RWPE1 (cell line): ENCODE data around the gene GRB7.

Experiments used
- CTCF ChIA-PET: fragments of 350-600 bp; sonication (Branson Sonifier 250); formaldehyde crosslinking; extraction: SDS; loops from one replicate; lab custom pipeline; 2021; lab: Yijun Ruan, JAX
- POLR2A ChIA-PET: fragments of 400-600 bp; formaldehyde crosslinking; extraction: SDS; loops from one replicate; lab custom pipeline; 2020; ENCODE audit warnings: antibody characterized with exemption; ENCODE audit not compliant: low non-redundant PET; lab: Yijun Ruan, JAX
- DNase-seq: peaks from one replicate; pipeline ENCODE4 v3.0.0; 2012; ENCODE audit warnings: low spot score
- H3K27ac ChIP-seq: fragments of 450-650 bp; 2 replicates; pipeline ENCODE4 v1.5.1; 2017
- TF ChIP-seq, protein P1 (sequence below): fragments of 450-650 bp; conservative IDR thresholded peaks from 2 replicates; pipeline ENCODE4 v1.5.1; 2017; ENCODE audit warnings: low read depth, mild to moderate bottlenecking

The GRB7 gene

DNA sequence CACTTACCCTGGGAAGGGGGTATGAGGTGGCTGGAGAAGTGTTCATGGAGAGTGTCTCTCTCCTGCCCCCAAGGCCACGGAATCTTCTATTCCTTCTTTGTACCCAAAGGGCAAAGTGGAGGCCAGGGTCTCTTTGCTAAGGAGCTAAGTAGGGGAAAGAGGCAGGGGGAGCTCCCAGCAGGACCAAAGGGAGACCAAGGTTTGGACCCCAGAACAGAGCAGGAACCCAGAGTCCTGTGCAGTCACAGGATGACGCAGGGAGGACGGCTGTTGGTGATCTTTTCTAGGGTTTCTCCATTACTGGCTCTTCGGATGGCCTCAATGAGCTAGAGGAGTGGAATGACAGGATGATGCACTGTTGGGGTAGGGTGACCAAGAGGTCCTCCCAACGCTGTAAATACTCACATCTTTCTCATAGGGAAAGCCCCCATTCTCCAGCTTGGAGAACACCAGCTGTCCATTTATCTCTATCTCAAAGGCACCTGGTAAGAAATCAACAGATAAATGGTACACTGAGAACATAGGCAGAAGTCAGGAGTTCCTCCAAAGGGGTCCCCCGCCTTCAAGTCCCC, 8.4 kb upstream of the GRB7 start:
- CTCF ChIA-PET: interaction anchor here (0.6 to 1.9 kb wide), 12 partner anchors 10 to 123 kb away, joined by 3 to 11 read pairs (median 4); partner anchors contain the start of genes ERBB2 and PNMT
- POLR2A ChIA-PET: interaction anchor here (0.7 to 1.4 kb wide), 3 partner anchors 10 to 167 kb away, joined by 3 to 7 read pairs (median 6); no protein-coding TSS in a partner anchor
- TF ChIP-seq, protein P1, sequence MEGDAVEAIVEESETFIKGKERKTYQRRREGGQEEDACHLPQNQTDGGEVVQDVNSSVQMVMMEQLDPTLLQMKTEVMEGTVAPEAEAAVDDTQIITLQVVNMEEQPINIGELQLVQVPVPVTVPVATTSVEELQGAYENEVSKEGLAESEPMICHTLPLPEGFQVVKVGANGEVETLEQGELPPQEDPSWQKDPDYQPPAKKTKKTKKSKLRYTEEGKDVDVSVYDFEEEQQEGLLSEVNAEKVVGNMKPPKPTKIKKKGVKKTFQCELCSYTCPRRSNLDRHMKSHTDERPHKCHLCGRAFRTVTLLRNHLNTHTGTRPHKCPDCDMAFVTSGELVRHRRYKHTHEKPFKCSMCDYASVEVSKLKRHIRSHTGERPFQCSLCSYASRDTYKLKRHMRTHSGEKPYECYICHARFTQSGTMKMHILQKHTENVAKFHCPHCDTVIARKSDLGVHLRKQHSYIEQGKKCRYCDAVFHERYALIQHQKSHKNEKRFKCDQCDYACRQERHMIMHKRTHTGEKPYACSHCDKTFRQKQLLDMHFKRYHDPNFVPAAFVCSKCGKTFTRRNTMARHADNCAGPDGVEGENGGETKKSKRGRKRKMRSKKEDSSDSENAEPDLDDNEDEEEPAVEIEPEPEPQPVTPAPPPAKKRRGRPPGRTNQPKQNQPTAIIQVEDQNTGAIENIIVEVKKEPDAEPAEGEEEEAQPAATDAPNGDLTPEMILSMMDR: no peak
- peak overlapping the region; percentile 74; the same call in 1 of the 2 replicates for H3K27ac ChIP-seq
- no peak for DNase-seq

DNA sequence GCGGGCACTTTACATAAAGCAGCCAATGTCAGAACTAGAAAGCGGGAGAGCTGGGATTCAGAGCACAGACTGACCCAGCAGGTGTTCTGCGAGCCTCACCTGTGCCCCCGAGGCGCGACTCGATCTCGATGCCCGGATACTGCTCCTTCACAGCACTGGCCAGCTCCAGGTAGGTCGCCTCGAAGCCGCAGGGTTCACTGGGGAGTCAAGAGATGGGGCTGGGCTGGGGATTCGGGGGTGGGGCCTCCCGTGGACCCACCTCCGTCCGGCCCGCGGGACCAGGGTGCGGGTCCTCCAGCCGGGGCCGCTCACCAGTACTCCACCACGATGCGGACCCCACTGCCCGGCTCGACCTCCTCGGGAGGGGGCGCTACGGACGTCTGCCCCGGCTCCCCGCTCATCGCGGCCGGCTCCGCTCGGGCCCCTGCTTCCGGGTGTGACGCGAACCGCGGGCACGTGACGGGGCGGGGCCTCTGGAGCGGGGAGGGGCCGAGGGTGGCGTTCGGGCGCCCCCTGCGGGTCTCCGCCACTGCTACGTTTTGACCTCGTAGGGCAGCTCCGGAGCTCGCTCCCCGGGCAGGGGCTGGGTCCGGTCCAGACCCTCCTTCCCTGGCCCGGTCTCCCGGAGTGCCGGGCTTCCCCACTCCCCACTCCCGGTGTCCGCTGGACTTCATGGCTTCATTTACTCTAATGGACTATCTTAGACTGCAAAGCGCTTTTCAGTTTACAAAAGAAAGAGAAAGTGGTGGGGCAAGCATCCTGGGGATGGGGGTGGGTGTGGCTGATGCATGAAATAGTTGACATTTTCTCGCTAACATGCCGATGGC, 7.4 kb upstream of the GRB7 start, which contains the start of gene MIEN1:
TSS of gene MIEN1 (minus strand) at position 438 of the 827 bp plus-strand sequence. CDS start at position 401, 37 bp downstream.
- peak within 1 kb of the TSS; percentile 74 for H3K27ac ChIP-seq
- ChIA-PET CTCF (interaction anchor here (0.5 to 1.9 kb wide), 15 partner anchors 9 to 124 kb away, joined by 3 to 11 read pairs (median 4); partner anchors contain the start of genes ERBB2 and PNMT), POLR2A (interaction anchor here (0.7 to 1.4 kb wide), 4 partner anchors 9 to 166 kb away, joined by 3 to 7 read pairs (median 6); partner anchors contain the start of gene ERBB2)
- DNase-seq: peak; percentile 94
- TF ChIP-seq, protein P1: peak; percentile 91

DNA sequence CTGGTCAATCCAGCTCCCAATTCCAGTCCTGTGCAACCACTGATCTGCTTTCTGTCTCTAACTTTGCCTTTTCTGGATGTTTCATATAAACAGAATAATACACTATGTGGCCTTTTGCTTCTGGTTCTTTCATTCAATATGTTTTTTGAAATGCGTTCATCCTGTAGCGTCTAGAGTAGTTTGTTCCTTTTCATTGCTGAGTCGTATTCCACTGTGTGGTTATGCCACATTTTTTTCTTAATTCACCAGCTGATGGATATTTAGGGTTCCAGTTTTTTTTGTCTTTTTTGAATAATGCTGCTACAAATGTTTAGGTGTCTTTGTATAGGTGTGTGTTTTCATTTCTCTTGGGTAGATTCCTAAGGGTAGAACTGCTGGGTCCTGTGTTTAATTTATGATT, 5.2 kb upstream of the GRB7 start:
- ChIA-PET POLR2A (no interaction called here), CTCF (no interaction called here)
- TF ChIP-seq, protein P1: no peak
- no peak overlapping the region for H3K27ac ChIP-seq
- no peak for DNase-seq

DNA sequence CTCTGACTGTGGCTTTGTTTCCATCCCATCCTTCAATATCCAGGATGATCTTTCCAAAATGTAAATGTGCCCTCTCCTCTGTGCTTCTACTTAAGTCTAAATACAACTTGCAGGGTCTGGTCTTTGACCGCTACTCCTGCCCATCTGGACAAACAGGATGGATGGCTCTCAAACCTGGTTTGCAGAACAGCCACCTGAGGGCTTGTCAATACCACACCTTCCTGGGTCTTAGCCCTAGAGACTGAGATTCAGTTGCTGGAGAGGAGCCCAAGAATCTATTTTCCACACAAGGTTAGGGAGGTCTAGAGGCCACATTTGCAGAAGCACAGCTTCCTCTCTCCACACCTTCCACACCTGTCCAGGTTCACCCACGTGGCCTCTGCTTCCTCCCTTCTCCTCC, 1.9 kb upstream of the GRB7 start:
- DNase-seq: no peak
- TF ChIP-seq, protein P1: no peak
- ChIA-PET POLR2A (no interaction called here), CTCF (no interaction called here)
- no peak overlapping the region for H3K27ac ChIP-seq

DNA sequence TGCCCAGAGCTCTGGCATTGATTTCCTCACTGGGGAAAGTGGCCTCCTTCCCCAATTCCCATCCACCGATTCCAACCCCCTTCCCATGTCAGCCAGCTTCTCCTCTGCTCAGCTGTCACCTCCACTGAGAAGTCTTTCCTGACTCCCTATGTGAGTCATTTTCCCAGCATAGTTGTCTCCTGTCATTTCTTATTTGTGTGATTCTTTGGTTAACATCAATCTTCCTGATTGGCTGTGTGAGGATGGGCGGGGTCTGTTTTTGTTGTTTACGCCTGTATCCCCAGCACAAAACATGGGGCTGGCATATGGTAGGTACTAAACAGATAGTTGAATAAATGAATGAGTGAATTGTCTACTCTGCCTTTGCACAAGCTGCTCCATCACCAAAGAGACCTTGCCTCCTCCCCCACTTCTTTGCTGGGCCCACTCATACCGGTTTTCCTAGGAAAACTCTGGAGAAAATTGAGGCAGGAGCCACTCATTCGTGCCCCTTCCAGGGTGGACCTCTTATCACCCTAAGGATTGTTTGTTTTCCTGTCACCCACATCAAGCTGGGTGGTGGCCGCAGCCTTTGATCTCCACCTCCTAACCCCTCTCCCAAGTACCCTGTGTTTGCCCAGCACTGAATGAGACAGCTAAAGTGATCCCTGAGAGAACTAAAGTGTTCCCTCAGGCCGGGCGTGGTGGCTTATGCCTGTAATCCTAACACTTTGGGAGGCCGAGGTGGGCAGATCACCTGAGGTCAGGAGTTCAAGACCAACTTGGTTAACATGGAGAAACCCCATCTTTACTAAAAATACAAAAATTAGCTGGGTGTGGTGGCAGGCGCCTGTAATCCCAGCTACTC, 1.2 kb upstream of the GRB7 start:
- DNase-seq: peak; percentile 57
- TF ChIP-seq, protein P1: no peak
- POLR2A ChIA-PET: no interaction called here
- CTCF ChIA-PET: interaction anchor here (0.5 kb wide), 1 partner anchor 16 kb away, joined by 4 read pairs; no protein-coding TSS in a partner anchor
- H3K27ac ChIP-seq: peak overlapping the region; percentile 95; the same call in 1 of the 2 replicates
